Small intestine (tissue), 7 donors: Measurements from ENCODE around the gene NRG2. TPM values are rescaled to one million over a fixed set of nuclear protein-coding genes. Genes with fewer than 3 reads are reported as not detected.

Source experiments
- DNase-seq, 2 donors: peaks; one replicate each; pipeline versions ENCODE4 v3.0.0 to v3.0.0-alpha.2; 2013
- FAIRE-seq: peaks from 2 replicates; lab custom pipeline; 2012; peaks lifted over from hg19 to GRCh38; lab: Jason Lieb, UNC
- H3K27ac ChIP-seq, 3 donors: one replicate each; pipeline ENCODE4 v1.5.1; 2013; ENCODE audit warnings: low read length in 2 of 3, mild to moderate bottlenecking in 2 of 3, control low read depth in 1 of 3, inconsistent platforms in 1 of 3, low read depth in 1 of 3, moderate library complexity in 1 of 3
- H3K27me3 ChIP-seq, 3 donors: one replicate each; pipeline ENCODE4 v1.6.1; 2013; ENCODE audit warnings: low read length in 3 of 3, inconsistent platforms in 1 of 3; ENCODE audit not compliant: control insufficient read depth in 3 of 3, insufficient read depth in 3 of 3
- H3K36me3 ChIP-seq, 3 donors: one replicate each; pipeline ENCODE4 v1.6.1; 2013; ENCODE audit warnings: low read length in 3 of 3, inconsistent platforms in 1 of 3, low read depth in 1 of 3, mild to moderate bottlenecking in 1 of 3, moderate library complexity in 1 of 3; ENCODE audit not compliant: control insufficient read depth in 3 of 3, insufficient read depth in 2 of 3
- H3K4me1 ChIP-seq, 3 donors: one replicate each; pipeline ENCODE4 v1.6.1; 2013; ENCODE audit warnings: low read length in 2 of 3, inconsistent platforms in 1 of 3, low read depth in 1 of 3, mild to moderate bottlenecking in 1 of 3, moderate library complexity in 1 of 3; ENCODE audit not compliant: control insufficient read depth in 3 of 3, insufficient read depth in 2 of 3
- H3K4me3 ChIP-seq, 3 donors: one replicate each; pipeline ENCODE4 v1.5.1; 2013; ENCODE audit warnings: low read length in 3 of 3, control low read depth in 1 of 3, inconsistent platforms in 1 of 3, low read depth in 1 of 3, mild to moderate bottlenecking in 1 of 3, moderate library complexity in 1 of 3
- H3K9me3 ChIP-seq, 2 donors: one replicate each; pipeline ENCODE4 v1.6.1; 2013; ENCODE audit warnings: low read depth in 1 of 2, low read length in 1 of 2; ENCODE audit not compliant: control insufficient read depth in 2 of 2, insufficient read depth in 1 of 2
- WGBS, 3 donors: extraction: QIAGEN DNeasy Blood & Tissue Kit; methylation state at CpG; one replicate each; pipeline ENCODE4 v1.1.7; 2013; 5-methylcytosine and 5-hydroxymethylcytosine counted together
- polyA plus RNA-seq, 4 donors: library from polyadenylated mRNA; stranded (reverse) in 3 of 4; unstranded in 1 of 4; fragments of 200-250 nt in 3 of 4; fragments of 120-200 nt in 1 of 4; gene quantifications; one replicate each; pipeline versions ENCODE4 v1.2.1 to v1.2.3, GENCODE V29; 2013
- donor health status: healthy with polysubstance abuse.
- donor health status: control.
- donor health status: control.
- donor health status: Bipolar disorder and iron deficiency.
- donor health status: healthy.

NRG2 gene
- polyA plus RNA-seq, 4 donors, result 0.19 to 0.55 TPM; not detected in 2

DNA sequence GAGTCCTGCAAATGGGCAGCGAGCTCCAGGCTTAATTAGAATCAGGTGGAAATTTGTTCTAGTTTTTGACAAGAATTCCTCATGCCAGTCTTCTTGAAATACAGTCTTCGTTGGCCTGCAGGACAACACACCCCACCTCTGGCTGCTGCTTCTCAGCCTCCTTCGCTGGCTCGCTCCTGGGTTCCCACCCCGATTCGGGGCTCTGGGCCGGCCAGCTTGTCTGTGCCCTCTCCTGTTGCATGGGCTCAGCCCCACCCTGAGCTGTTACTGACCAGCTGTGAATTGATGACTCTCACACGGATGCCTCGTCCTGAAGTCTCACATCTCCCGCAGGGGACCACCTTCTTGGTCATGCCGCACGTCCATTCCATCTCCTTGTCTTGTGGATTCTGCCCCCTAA is 226.5 kb downstream of the NRG2 start:
- 84 to 88% (median 85%) methylated on average over 12 of the region's 12 CpGs for WGBS, 3 donors
- no peak for DNase-seq

GRCh38 chr5:139814704-139815280 is 228.3 kb downstream of the NRG2 start:
- DNase-seq, result no peak
- no peak for FAIRE-seq
- 86 to 89% (median 89%) methylated on average over 11 of the region's 11 CpGs for WGBS, 3 donors
- Histone ChIP-seq H3K27ac (no peak overlapping the region), H3K27me3 (peaks cover 0 to 2% (median 0%) of the 10 kb centered on the region in 3 donors), H3K4me1 (no peaks in the 10 kb centered on the region), H3K9me3 (no peaks in the 10 kb centered on the region), H3K4me3 (no peak overlapping the region), H3K36me3 (no peaks in the 10 kb centered on the region)

More for the DNA sequence above, 226.5 kb downstream of the NRG2 start:
- no peaks in the 10 kb centered on the region for H3K36me3 ChIP-seq
- H3K27ac ChIP-seq, result no peak overlapping the region
- FAIRE-seq, result no peak
- H3K9me3 ChIP-seq, result no peaks in the 10 kb centered on the region
- no peaks in the 10 kb centered on the region for H3K4me1 ChIP-seq
- H3K4me3 ChIP-seq, result no peak overlapping the region
- H3K27me3 ChIP-seq, result peaks cover 0 to 2% (median 0%) of the 10 kb centered on the region in 3 donors

- no peaks in the 10 kb centered on the region for H3K36me3 ChIP-seq
- no peak for FAIRE-seq
- no peak overlapping the region for H3K4me3 ChIP-seq
Measured at GRCh38 chr5:139814191-139814601, 228.9 kb downstream of the NRG2 start.

DNA sequence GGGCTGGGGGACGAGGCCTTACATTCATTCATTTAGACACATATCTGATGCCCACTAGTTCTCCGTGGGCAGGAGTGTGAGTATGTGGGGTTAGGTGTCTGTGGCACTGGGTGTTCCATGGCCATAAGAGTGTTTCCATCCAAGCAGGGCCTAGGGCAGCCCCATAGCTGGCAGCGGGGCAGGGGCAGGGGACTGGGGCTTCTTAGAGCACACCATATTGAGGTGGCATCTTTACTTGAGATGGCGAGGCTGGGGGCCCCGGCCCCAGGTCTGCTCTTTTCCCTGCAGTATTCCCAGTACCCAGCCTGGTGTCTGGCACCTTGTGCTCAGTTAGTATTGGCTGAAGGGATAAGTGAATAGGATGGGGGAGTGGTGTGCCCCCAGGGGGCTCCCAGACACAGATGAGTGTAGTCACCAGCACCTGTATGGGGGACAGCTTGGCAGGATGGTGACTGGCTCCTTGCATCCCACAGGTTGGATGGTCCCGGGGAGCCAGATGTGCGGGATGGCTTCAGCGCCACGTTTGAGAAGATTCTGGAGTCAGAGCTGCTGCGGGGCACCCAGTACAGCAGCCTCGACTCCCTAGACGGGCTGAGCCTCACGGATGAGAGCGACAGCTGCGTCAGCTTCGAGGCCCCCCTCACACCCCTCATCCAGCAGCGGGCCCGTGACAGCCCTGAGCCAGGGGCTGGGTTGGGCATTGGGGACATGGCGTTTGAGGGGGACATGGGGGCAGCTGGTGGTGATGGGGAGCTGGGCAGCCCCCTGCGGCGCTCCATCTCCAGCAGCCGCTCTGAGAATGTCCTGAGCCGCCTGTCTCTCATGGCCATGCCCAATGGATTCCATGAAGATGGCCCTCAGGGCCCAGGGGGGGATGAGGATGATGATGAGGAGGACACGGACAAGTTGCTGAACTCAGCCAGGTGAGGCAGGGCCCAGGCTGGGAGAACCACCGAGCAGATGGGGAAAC is 230.0 kb downstream of the NRG2 start:
- no peak overlapping the region for H3K4me3 ChIP-seq
- no peaks in the 10 kb centered on the region for H3K4me1 ChIP-seq
- H3K27me3 ChIP-seq, result peaks cover 0 to 2% (median 0%) of the 10 kb centered on the region in 3 donors
- FAIRE-seq (no peak), DNase-seq (no peak)
- 89 to 90% (median 89%) methylated on average over 25 of the region's 25 CpGs for WGBS, 3 donors
- H3K9me3 ChIP-seq, result no peaks in the 10 kb centered on the region
- no peak overlapping the region for H3K27ac ChIP-seq
- no peaks in the 10 kb centered on the region for H3K36me3 ChIP-seq

More at GRCh38 chr5:139814191-139814601, 228.9 kb downstream of the NRG2 start:
- no peak overlapping the region for H3K27ac ChIP-seq
- no peaks in the 10 kb centered on the region for H3K4me1 ChIP-seq
- no peaks in the 10 kb centered on the region for H3K27me3 ChIP-seq
- DNase-seq, result no peak
- WGBS, 3 donors, result 77 to 81% (median 78%) methylated on average over 14 of the region's 14 CpGs
- no peaks in the 10 kb centered on the region for H3K9me3 ChIP-seq

DNA sequence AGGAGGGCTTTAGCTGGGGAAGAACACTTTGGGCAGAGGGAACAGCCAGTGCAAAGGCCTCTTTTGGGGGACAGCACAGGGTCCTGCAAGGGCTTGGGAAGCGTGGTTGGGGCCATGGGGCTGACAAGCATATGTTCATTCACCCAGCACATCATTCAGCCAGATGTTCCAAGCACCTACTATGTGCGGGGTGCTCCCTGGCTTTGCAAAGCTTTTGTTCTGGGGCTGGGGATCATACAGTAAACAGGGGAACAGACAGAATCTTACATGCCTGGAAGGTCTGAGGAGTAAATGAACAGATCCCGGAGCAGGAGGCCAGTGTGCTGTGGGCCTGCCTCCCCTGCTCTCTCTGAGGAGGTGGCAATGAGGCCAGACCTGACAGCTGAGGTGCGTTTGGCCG is 230.8 kb downstream of the NRG2 start:
- no peak overlapping the region for H3K27ac ChIP-seq
- DNase-seq (no peak), FAIRE-seq (no peak)
- 63 to 75% (median 72%) methylated on average over 5 of the region's 5 CpGs for WGBS, 3 donors
- no peaks in the 10 kb centered on the region for H3K4me1 ChIP-seq
- H3K36me3 ChIP-seq, result no peaks in the 10 kb centered on the region
- H3K27me3 ChIP-seq, result peaks cover 0 to 6% (median 0%) of the 10 kb centered on the region in 3 donors
- H3K4me3 ChIP-seq, result no peak overlapping the region
- no peaks in the 10 kb centered on the region for H3K9me3 ChIP-seq

- H3K36me3 ChIP-seq, result no peaks in the 10 kb centered on the region
- FAIRE-seq, result no peak
- no peak overlapping the region for H3K27ac ChIP-seq
- no peaks in the 10 kb centered on the region for H3K4me1 ChIP-seq
- DNase-seq, result no peak
- peaks cover 0 to 6% (median 0%) of the 10 kb centered on the region in 3 donors for H3K27me3 ChIP-seq
- 37 to 41% (median 40%) methylated on average over 2 of the region's 2 CpGs for WGBS, 3 donors
- H3K4me3 ChIP-seq, result no peak overlapping the region
- H3K9me3 ChIP-seq, result no peaks in the 10 kb centered on the region
Measured at GRCh38 chr5:139811274-139811607, 231.9 kb downstream of the NRG2 start.

DNA sequence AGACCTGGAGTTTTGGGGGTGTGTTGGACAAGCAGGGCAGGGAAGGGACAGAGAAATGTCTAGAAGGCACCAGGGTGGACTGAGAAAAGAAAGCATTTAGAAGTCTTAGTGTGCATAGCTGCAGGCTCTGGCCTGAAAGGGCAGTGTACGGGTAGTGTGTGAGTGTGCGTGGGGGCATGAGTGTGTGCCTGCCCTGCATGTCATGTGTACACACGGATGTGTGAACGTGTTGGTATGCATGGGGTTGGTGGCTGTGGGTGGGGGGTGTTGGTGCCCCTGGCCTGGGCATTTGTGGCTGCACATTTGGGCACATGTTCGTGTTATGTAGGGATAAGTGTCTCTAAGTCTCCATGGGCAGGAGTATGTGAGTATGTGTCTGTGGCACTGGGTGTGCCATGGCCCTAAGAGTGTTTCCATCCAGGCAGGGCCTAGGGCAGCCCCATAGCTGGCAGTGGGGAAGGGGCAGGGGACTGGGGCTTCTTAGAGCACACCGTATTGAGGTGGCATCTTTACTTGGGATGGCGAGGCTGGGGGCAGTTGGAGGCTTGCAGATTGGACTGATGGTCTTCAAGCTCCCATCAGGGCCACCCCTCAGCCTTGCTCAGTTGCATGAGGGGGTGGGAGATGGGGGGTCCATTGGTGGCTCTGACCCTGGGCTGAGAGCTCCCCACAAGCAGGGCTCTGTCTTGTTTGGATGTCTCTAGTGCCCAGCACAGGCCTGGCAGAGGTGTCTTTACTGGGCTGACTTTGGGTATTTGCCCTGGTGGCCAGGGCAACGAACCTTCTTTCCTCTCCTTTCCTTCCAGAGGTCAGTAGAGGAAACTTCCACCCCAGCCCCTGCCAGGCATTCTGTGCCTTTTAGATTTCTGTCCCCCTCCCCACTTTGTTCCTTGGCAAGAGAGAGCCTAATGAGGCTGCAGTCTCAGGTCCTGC is 232.5 kb downstream of the NRG2 start:
- H3K4me1 ChIP-seq, result no peaks in the 10 kb centered on the region
- DNase-seq (no peak), FAIRE-seq (no peak)
- peaks cover 0 to 11% (median 0%) of the 10 kb centered on the region in 3 donors for H3K27me3 ChIP-seq
- H3K36me3 ChIP-seq, result no peaks in the 10 kb centered on the region
- no peaks in the 10 kb centered on the region for H3K9me3 ChIP-seq
- no peak overlapping the region for H3K27ac ChIP-seq
- no peak overlapping the region for H3K4me3 ChIP-seq
- whole genome bisulfite sequencing, 3 donors, result 71 to 84% (median 82%) methylated on average over 8 of the region's 8 CpGs

GRCh38 chr5:139809331-139809810 is 233.7 kb downstream of the NRG2 start:
- WGBS, 3 donors, result 81 to 90% (median 89%) methylated on average over 11 of the region's 11 CpGs

More at GRCh38 chr5:139809331-139809810, 233.7 kb downstream of the NRG2 start:
- no peak overlapping the region for H3K27ac ChIP-seq
- DNase-seq (no peak), FAIRE-seq (no peak)
- no peaks in the 10 kb centered on the region for H3K4me1 ChIP-seq
- H3K36me3 ChIP-seq, result no peaks in the 10 kb centered on the region
- peaks cover 0 to 14% (median 0%) of the 10 kb centered on the region in 3 donors for H3K27me3 ChIP-seq
- H3K4me3 ChIP-seq, result no peak overlapping the region
- H3K9me3 ChIP-seq, result no peaks in the 10 kb centered on the region
